ENCODE measurements around the gene HCRT.
"Not testable (repeated sequence)": the region's sequence is repeated elsewhere in the genome, so short reads cannot be mapped to it uniquely, and the experiment has no call there.

The HCRT gene

DNA sequence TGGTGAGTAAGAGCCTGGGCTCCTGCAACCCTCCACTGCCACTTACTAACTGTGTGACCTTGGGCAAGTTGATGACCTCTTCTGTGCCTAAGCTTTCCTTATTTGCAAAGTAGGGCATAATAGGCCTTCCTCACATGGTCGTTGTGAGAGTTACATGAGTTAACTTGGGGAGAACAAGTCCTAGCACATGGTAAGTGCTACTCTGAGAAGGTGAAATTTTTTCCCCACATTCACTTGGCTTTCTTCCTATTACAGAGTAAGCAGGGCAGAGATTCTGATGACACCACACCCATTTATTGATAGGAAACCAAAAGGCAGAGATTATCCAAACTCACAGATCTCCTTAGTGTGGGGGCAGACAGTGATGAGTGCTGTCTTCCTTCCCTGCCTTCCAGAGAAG is 5.9 kb downstream of the HCRT start:
- DNase-seq (ENCODE audit: low read depth) = no peak

DNA sequence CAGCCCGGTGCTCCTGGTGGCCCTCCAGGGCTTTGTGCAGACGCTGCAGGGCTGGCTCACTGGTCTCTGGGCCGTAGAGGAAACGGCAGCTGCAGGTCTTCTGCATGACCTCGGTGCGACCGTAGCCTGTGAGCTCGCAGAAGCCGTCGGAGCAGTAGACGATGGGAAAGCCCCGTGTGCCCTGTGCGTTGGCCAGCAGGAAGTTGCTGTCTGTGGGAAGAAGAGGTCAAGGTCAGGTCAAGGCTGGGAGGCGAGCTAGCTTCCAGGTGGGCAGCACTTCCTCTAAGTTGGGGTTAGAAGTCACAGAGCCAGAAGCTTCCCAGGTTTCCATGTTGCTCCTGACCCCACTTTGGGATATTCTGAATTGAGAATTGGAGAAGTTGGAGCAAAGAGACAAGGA is 6.4 kb downstream of the HCRT start:
- no peak for DNase-seq (ENCODE audit: low read depth)

DNA sequence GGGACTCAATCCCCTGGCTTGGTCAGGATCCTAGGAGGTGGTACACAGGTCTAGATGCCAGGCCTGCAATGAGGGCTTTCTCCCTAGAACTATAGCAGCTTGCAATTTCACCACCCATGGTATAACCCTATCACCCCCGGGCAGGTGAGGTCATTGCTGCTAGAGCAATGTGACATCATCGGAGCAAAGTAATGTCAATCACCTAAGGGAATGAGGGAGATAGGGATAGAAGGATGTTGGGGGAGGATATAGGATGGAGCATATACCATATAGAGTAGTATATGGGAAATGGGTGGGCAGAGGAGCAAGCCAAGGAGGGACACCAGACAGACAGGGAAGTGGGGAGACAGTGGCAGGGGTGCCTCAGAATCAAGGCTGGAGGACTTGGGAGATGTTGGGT is 7.6 kb downstream of the HCRT start:
- DNase-seq (ENCODE audit: low read depth) = no peak

DNA sequence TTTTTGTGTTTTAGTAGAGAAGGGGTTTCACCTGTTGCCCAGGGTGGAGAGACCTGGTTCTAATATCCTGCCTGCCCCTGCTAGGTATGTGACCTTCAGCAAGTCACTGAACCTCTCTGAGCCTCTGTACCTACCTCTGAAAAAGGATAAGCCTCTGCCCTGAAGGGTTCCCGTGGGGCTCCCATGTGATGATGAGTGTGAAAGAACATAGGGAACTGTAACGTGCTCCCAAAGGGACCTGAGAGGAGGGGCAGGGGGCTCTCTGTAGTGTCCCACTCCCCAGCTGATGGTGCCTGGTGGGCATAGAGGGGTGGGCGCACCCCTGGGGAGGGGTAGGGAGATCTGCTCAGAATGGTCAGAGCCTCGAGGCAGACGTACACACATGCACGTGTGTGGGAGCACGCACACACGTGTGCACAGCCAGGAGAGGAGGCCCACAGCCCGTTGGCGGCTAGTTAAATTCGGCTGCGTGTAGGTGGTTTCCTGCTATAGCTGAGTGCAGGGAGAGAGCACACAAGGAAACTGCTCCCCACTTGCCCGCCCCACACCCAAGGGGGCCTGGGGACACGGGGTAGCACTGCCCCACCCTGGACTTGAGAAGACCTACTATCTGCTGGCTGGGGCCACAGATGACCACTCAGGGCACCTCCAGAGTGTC is 11.0 kb downstream of the HCRT start:
- DNase-seq (ENCODE audit: low read depth) = no peak

DNA sequence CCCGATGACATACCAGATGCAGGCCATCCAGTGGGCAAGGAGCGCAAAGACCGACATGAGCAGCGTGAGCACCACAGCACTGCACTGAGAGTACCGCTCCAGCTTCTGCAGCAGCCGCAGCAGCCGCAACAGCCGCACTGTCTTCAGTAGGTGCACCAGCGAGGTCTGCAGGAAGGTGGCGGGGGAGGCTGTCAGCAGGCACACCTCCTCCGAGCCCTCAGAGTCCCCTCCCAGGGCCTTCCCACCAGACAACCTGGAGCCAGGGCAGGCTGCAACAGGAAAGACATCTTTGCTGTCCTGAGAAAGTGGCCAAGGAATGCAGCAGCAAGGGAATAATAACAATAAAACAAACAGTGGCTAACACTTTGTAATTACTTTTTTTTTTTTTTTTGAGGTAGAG is 13.4 kb downstream of the HCRT start:
- DNase-seq (ENCODE audit: low read depth) = no peak

- DNase-seq (ENCODE audit: low read depth) = no peak
Measured at GRCh38 chr17:42169351-42169750, 15.9 kb downstream of the HCRT start.

GRCh38 chr17:42167807-42168206 is 17.4 kb downstream of the HCRT start:
- DNase-seq (ENCODE audit: low read depth) = no peak

GRCh38 chr17:42166196-42166763 is 19.0 kb downstream of the HCRT start:
- no peak for DNase-seq (ENCODE audit: low read depth)

GRCh38 chr17:42165751-42166150 is 19.5 kb downstream of the HCRT start:
- no peak for DNase-seq (ENCODE audit: low read depth)

DNA sequence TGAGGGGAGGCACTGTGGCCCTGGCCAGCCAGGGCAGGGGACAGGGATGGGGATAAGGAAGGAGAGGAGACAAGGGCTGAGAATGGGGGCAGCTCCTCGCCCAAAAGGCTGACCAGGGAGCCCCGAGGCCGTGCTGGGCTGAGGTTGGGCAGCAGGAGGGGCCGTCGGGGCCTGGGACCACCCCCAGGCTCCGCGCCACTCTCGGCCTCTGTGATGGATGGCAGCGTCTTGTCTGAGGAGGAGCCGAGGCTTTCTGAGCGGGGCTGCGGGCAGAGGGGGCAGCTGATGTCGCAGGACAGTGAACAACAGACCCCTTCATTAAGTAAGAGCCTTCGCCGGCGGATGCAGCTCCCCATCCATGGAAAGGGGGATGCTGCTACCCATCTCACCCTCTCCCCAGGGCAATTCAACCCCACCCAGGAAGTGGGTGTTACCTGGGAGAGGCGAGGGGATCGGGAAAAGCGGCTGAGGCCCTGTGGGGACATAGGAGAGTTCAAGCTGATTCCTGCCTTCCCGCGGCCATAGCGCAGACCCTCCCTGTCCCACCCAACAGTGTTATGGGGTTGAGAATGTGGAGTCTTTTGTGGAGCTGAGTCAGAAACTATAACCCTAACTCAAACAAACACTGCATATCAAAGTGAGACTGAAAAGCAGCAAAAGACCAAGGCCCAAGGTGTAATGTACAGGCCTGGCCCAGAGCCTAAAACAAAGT is 21.4 kb downstream of the HCRT start:
- no peak for DNase-seq (ENCODE audit: low read depth)

GRCh38 chr17:42163113-42163512 is 22.1 kb downstream of the HCRT start:
- DNase-seq (ENCODE audit: low read depth) = no peak

DNA sequence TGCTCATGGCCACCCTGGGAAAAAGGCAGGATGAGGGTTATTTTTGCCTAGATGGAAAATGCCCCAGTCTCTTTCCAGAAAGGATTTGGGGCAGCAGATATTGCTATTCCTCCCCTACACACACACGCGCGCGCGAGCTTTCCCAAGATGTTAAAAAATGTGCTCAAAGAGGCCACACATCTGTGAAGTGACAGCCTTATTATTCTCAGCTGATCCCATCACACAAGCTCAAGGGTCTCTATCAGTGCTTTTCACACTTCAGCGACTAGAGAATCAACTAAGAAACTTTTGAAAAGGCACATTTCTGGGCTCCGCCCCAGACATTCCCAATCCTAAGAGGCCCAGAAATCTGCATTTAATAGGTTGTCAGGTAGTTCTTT is 24.7 kb downstream of the HCRT start:
- no peak for DNase-seq (ENCODE audit: low read depth)

- DNase-seq (ENCODE audit: low read depth) = no peak
Measured at GRCh38 chr17:42159796-42160530, 25.3 kb downstream of the HCRT start.

DNA sequence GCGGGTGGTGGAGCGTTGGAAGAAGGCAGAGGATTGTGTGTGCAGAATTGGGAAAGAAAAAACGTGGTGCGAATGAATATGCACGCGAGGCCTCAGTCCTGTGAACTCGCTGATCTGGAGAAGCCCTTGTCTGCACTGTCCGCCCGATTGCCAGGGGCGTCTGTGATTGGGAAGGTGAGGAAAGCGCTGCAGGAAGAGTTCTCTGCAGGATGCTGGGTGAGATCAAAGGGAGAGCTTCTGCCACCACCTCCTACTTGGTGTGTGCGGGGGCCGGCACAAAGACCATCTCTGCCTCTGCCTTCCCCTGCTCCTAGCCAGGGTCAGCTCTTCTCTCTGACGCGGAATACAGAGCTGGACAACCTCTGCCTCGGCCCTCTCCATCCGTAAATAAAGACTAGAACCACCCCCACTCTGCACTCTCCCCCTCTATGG is 29.6 kb downstream of the HCRT start:
- DNase-seq (ENCODE audit: low read depth) = no peak

GRCh38 chr17:42153919-42154742 is 31.1 kb downstream of the HCRT start:
- no peak for DNase-seq (ENCODE audit: low read depth)

- DNase-seq (ENCODE audit: low read depth) = no peak
Measured at GRCh38 chr17:42146911-42147607, 38.2 kb downstream of the HCRT start.

GRCh38 chr17:42143138-42143537 is 42.1 kb downstream of the HCRT start:
- not testable (repeated sequence) for DNase-seq (ENCODE audit: low read depth)

- DNase-seq (ENCODE audit: low read depth) = no peak
Measured at GRCh38 chr17:42142371-42142896, 42.8 kb downstream of the HCRT start.

DNA sequence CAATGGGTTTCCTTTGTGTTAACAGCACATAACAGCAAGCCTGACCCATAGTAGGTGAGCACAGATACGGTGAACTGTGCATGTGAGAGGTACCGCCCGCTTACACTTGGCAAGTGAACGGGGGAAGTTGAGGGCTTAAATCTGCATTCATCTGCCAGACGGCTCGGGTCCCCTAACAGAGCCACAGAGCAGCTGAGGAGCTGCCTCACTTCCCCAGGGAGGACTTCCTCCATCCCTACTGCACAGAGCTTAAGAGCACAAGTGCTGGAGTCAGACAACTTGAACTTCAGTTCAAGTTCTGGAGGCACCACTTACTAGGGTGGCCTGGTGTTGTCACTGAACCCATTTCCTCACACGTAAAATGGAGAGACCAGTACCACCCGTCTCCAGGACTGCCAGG is 43.9 kb downstream of the HCRT start:
- DNase-seq (ENCODE audit: low read depth) = no peak

DNA sequence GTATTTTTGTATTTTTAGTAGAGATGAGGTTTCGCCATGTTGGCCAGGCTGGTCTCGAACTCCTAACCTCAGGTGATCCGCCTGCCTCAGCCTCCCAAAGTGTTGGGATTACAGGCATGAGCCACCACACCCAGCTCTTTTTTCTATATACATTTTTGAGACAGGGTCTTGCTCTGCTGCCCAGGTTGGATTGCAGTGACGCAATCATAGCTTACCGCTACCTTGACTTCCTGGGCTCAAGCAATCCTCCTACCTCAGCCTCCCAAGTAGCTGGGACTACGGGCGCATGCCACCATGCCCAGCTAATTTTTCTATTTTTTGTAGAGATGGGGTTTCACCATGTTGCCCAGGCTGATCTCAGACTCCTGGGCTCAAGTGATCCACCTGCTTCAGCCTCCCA is 44.6 kb downstream of the HCRT start:
- DNase-seq (ENCODE audit: low read depth) = not testable (repeated sequence)

Data from stimulated activated CD8-positive, alpha-beta memory T cell treated with anti-CD3 and anti-CD28 coated beads, Interleukin-15, amount 100 ng/mL, for 1 hour (primary cell).